IMR-90 (cell line): ENCODE results near the gene TUBA1A. TPM values are rescaled to one million over a fixed set of nuclear protein-coding genes. Genes with fewer than 3 reads are reported as not detected.

Experiments
- ATAC-seq: fragments of 200-7000 bp; cut with Tn5 transposase; 2 replicates; pipeline ENCODE4 v1.9.1; 2020; ENCODE audit warnings: low read depth, mild to moderate bottlenecking, moderate library complexity
- BruUV-seq: library from RNA; stranded (reverse); fragments of 400-500 nt; replicated peaks from 2 replicates; lab custom pipeline; 2021; lab: Mats Ljungman, UMichigan
- CTCF ChIA-PET: fragments of 300-600 bp; formaldehyde crosslinking; extraction: SDS; loops from one replicate; lab custom pipeline; 2021; ENCODE audit warnings: antibody characterized with exemption; lab: Yijun Ruan, JAX
- POLR2A ChIA-PET: fragments of 300-600 bp; sonication (Branson Sonifier 250); formaldehyde crosslinking; loops from one replicate; lab custom pipeline; 2022; ENCODE audit warnings: antibody characterized with exemption; ENCODE audit not compliant: unreplicated experiment; lab: Charles Lee
- DNase-seq: peaks from one replicate; pipeline ENCODE4 v3.0.0; 2013
- H2AFZ ChIP-seq: replicated peaks from 2 replicates; pipeline ENCODE3; 2013; ENCODE audit warnings: low read length, mild to moderate bottlenecking; ENCODE audit not compliant: poor library complexity
- H2AK5ac ChIP-seq: 2 replicates; pipeline ENCODE4 v1.6.1; 2013; ENCODE audit warnings: low read depth, low read length, inconsistent platforms
- H2AK9ac ChIP-seq: replicated peaks from 2 replicates; pipeline ENCODE3; 2013; ENCODE audit warnings: mild to moderate bottlenecking, low read depth, low read length, moderate library complexity; ENCODE audit not compliant: poor library complexity
- H2BK120ac ChIP-seq: 2 replicates; pipeline ENCODE4 v1.6.1; 2013; ENCODE audit warnings: low read depth, low read length, inconsistent platforms
- H2BK15ac ChIP-seq: 3 replicates; pipeline ENCODE4 v1.6.1; 2013; ENCODE audit warnings: low read depth, low read length, inconsistent platforms
- H2BK20ac ChIP-seq: 2 replicates; pipeline ENCODE4 v1.6.1; 2013; ENCODE audit warnings: low read depth, mild to moderate bottlenecking, inconsistent platforms, low read length, moderate library complexity
- H2BK5ac ChIP-seq: 2 replicates; pipeline ENCODE4 v1.6.1; 2013; ENCODE audit warnings: mild to moderate bottlenecking, low read depth, low read length, inconsistent platforms; ENCODE audit not compliant: poor library complexity, severe bottlenecking
- H3K14ac ChIP-seq: replicated peaks from 2 replicates; pipeline ENCODE4 v1.6.1; 2013; ENCODE audit warnings: low read depth, low read length, inconsistent platforms
- H3K18ac ChIP-seq: 2 replicates; pipeline ENCODE4 v1.6.1; 2013; ENCODE audit warnings: low read depth, low read length, control low read depth
- H3K23ac ChIP-seq: 2 replicates; pipeline ENCODE4 v1.6.1; 2013; ENCODE audit warnings: low read depth, low read length, inconsistent platforms
- H3K27ac ChIP-seq: 2 replicates; pipeline ENCODE4 v1.5.1; 2013; ENCODE audit warnings: mild to moderate bottlenecking, control low read depth, low read length; ENCODE audit not compliant: insufficient read depth
- H3K27me3 ChIP-seq: 2 replicates; pipeline ENCODE4 v1.6.1; 2013; ENCODE audit warnings: low read length; ENCODE audit not compliant: control insufficient read depth, insufficient read depth
- H3K36me3 ChIP-seq: 2 replicates; pipeline ENCODE4 v1.6.1; 2013; ENCODE audit warnings: low read length, mixed read lengths; ENCODE audit not compliant: control insufficient read depth, insufficient read depth
- H3K4ac ChIP-seq: 2 replicates; pipeline ENCODE4 v1.6.1; 2013; ENCODE audit warnings: low read depth, low read length, inconsistent platforms
- H3K4me1 ChIP-seq: 2 replicates; pipeline ENCODE4 v1.6.1; 2013; ENCODE audit warnings: low read length, mixed read lengths; ENCODE audit not compliant: control insufficient read depth, insufficient read depth
- H3K4me2 ChIP-seq: 2 replicates; pipeline ENCODE4 v1.6.1; 2013; ENCODE audit warnings: low read depth, mild to moderate bottlenecking, control low read depth, low read length, moderate library complexity
- H3K4me3 ChIP-seq: 2 replicates; pipeline ENCODE4 v1.5.1; 2013; ENCODE audit warnings: low read depth, mild to moderate bottlenecking, control low read depth, low read length, moderate library complexity; ENCODE audit not compliant: insufficient read depth
- H3K56ac ChIP-seq: 2 replicates; pipeline ENCODE4 v1.6.1; 2013; ENCODE audit warnings: low read length, inconsistent platforms; ENCODE audit not compliant: insufficient read depth; ENCODE audit errors: extremely low read depth
- H3K79me1 ChIP-seq, 2 experiments: 2 replicates each; pipeline ENCODE4 v1.6.1; 2013; ENCODE audit warnings: low read length in 2 of 2, inconsistent platforms in 1 of 2, low read depth in 1 of 2
- H3K9ac ChIP-seq: 2 replicates; pipeline ENCODE4 v1.6.1; 2013; ENCODE audit warnings: low read depth, low read length, control low read depth
- H3K9me1 ChIP-seq: 2 replicates; pipeline ENCODE4 v1.6.1; 2013; ENCODE audit warnings: low read length, inconsistent platforms; ENCODE audit not compliant: insufficient read depth
- H3K9me3 ChIP-seq: 2 replicates; pipeline ENCODE4 v1.6.1; 2013; ENCODE audit warnings: low read length; ENCODE audit not compliant: control insufficient read depth, insufficient read depth
- H4K20me1 ChIP-seq: 2 replicates; pipeline ENCODE4 v1.6.1; 2013; ENCODE audit warnings: low read length, inconsistent platforms; ENCODE audit not compliant: insufficient read depth
- H4K5ac ChIP-seq: 2 replicates; pipeline ENCODE4 v1.6.1; 2013; ENCODE audit warnings: mild to moderate bottlenecking, low read depth, low read length, control low read depth
- H4K8ac ChIP-seq, 2 experiments: 2 replicates each; pipeline ENCODE4 v1.6.1; 2013; ENCODE audit warnings: low read depth in 2 of 2, low read length in 2 of 2, control low read depth in 1 of 2, inconsistent platforms in 1 of 2
- H4K91ac ChIP-seq: 2 replicates; pipeline ENCODE4 v1.6.1; 2013; ENCODE audit warnings: low read depth, low read length, inconsistent platforms; ENCODE audit not compliant: insufficient read depth
- BHLHE40 ChIP-seq: fragments of 150-350 bp; IDR thresholded peaks from 2 replicates; pipeline ENCODE4 v1.6.1; 2016; ENCODE audit warnings: mild to moderate bottlenecking, low read depth, low read length
- CEBPB ChIP-seq: IDR thresholded peaks from 2 replicates; pipeline ENCODE4 v1.6.1; 2012; ENCODE audit warnings: low read depth, low read length, improper control_type of control experiment
- CHD1 ChIP-seq: IDR thresholded peaks from 2 replicates; pipeline ENCODE4 v1.6.1; 2012; ENCODE audit warnings: low read depth, low read length, improper control_type of control experiment
- ELK1 ChIP-seq: fragments of 150-350 bp; IDR thresholded peaks from 2 replicates; pipeline ENCODE4 v1.6.1; 2016; ENCODE audit warnings: low read depth, mild to moderate bottlenecking, low read length, moderate library complexity, borderline replicate concordance
- FOS ChIP-seq: fragments of 150-350 bp; IDR thresholded peaks from 2 replicates; pipeline ENCODE4 v1.6.1; 2016; ENCODE audit warnings: low read depth, low read length
- MAFK ChIP-seq: IDR thresholded peaks from 2 replicates; pipeline ENCODE4 v1.6.1; 2012; ENCODE audit warnings: low read depth, low read length, improper control_type of control experiment
- MAZ ChIP-seq: IDR thresholded peaks from 2 replicates; pipeline ENCODE4 v1.6.1; 2012; ENCODE audit warnings: low read depth, mild to moderate bottlenecking, low read length, improper control_type of control experiment, moderate library complexity, borderline replicate concordance
- MXI1 ChIP-seq: IDR thresholded peaks from 2 replicates; pipeline ENCODE4 v1.6.1; 2012; ENCODE audit warnings: low read depth, mild to moderate bottlenecking, low read length, moderate library complexity, borderline replicate concordance
- NFE2L2 ChIP-seq: fragments of 150-350 bp; IDR thresholded peaks from 2 replicates; pipeline ENCODE4 v1.6.1; 2016; ENCODE audit warnings: low read depth, mild to moderate bottlenecking, low read length
- POLR2A ChIP-seq: IDR thresholded peaks from 2 replicates; pipeline ENCODE4 v1.6.1; 2012; ENCODE audit warnings: mild to moderate bottlenecking, low read depth, low read length
- RAD21 ChIP-seq: IDR thresholded peaks from 2 replicates; pipeline ENCODE4 v1.6.1; 2012; ENCODE audit warnings: low read length, improper control_type of control experiment
- RCOR1 ChIP-seq: IDR thresholded peaks from 2 replicates; pipeline ENCODE4 v1.6.1; 2012; ENCODE audit warnings: mild to moderate bottlenecking, low read length, improper control_type of control experiment; ENCODE audit not compliant: insufficient replicate concordance
- RFX5 ChIP-seq: IDR thresholded peaks from 2 replicates; pipeline ENCODE4 v1.8.0; 2012; ENCODE audit warnings: low read depth, mild to moderate bottlenecking, low read length, moderate library complexity
- USF2 ChIP-seq: fragments of 150-350 bp; IDR thresholded peaks from 2 replicates; pipeline ENCODE4 v1.6.1; 2017; ENCODE audit warnings: mild to moderate bottlenecking, antibody characterized with exemption, low read length, low read depth
- WGBS, 2 experiments: methylation state at CpG; one replicate each; pipeline versions ENCODE4 v1.1.5 to v1.1.7; 2013; ENCODE audit warnings: missing lambda C conversion rate in 2 of 2; ENCODE audit not compliant: insufficient read length in 1 of 2; ENCODE audit errors: extremely low coverage in 2 of 2; 5-methylcytosine and 5-hydroxymethylcytosine counted together
- dilution Hi-C: fragments of 300-500 bp; cut with HindIII; formaldehyde crosslinking; loops from one replicate; pipeline ENCODE4 v1.14.3; 2018; ENCODE audit warnings: low sequenced_read_pairs; ENCODE audit not compliant: unreplicated experiment
- in situ Hi-C: fragments of 300-500 bp; cut with MboI; formaldehyde crosslinking; loops from 3 replicates; pipeline ENCODE4 v1.14.3; 2019; ENCODE audit warnings: low sequenced_read_pairs, inconsistent platforms, mixed read lengths
- intact Hi-C: fragments of 100-400 bp; cut with micrococcal nuclease; formaldehyde crosslinking; loops from 2 replicates; pipeline ENCODE4 v1.10.0; 2022
- polyA plus RNA-seq, 3 experiments: library from polyadenylated mRNA; depleted of rRNA; stranded (reverse); fragments of >200 nt; gene quantifications; 2 replicates each; pipeline ENCODE4 v1.2.3, GENCODE V29; 2012; ENCODE audit warnings: low replicate concordance in 1 of 3
- total RNA-seq: library from RNA; depleted of rRNA; stranded (reverse); fragments of >200 nt; gene quantifications from 2 replicates; pipeline ENCODE4 v1.2.3, GENCODE V29; 2012

Gene TUBA1A
- total and polyA plus RNA-seq, 2 of the 4 experiments (the other 2 are of a cell fraction): 2,105 to 2,832 TPM

- WGBS, 2 experiments: no CpG with 5 or more reads among the region's 3 CpGs
- Histone ChIP-seq H3K23ac (no peak overlapping the region), H3K4me3 (no peak overlapping the region), H3K27ac (no peak overlapping the region), H3K18ac (no peak overlapping the region), H4K91ac (no peak overlapping the region), H3K27me3 (no peaks in the 10 kb centered on the region), H2AK9ac (no peak overlapping the region), H4K5ac (no peak overlapping the region), H3K36me3 (no peaks in the 10 kb centered on the region), H4K8ac (no peak overlapping the region), H4K20me1 (no peaks in the 10 kb centered on the region), H3K4me1 (peaks cover 16% of the 10 kb centered on the region), H3K4ac (no peak overlapping the region), H3K56ac (no peak overlapping the region), H3K9me1 (peaks cover 12% of the 10 kb centered on the region), H2BK20ac (no peak overlapping the region), H3K9ac (no peak overlapping the region), H2BK5ac (no peak overlapping the region), H3K9me3 (no peaks in the 10 kb centered on the region), H3K79me1 (peaks cover 7 to 22% of the 10 kb centered on the region in 2 experiments; a peak in 3 of 4 replicates), H2AFZ (no peak overlapping the region), H2BK15ac (no peak overlapping the region), H2AK5ac (no peak overlapping the region), H3K4me2 (no peak overlapping the region), H2BK120ac (no peak overlapping the region), H3K14ac (no peak overlapping the region)
- ChIA-PET CTCF (interaction anchor here (0.6 kb wide), 1 partner anchor 33 kb away, joined by 3 read pairs; no protein-coding TSS in a partner anchor), POLR2A (no interaction called here)
- TF ChIP-seq NFE2L2 (no peak), RCOR1 (no peak), FOS (no peak), RAD21 (no peak), MAZ (no peak), USF2 (no peak), CHD1 (no peak), ELK1 (no peak), RFX5 (no peak), BHLHE40 (no peak), MXI1 (no peak), CEBPB (no peak), MAFK (no peak), POLR2A (no peak)
- ATAC-seq (no peak), DNase-seq (no peak)
- intact Hi-C loops (no loop called here), dilution Hi-C loops (no loop called here), in situ Hi-C loops (loop anchor here (10.0 kb wide), 1 partner anchor 46 kb away; the partner anchor contains the start of gene TUBA1A)
- BruUV-seq: no TSS peak
Measured at GRCh38 chr12:49230805-49231194, 41.9 kb upstream of the TUBA1A start.
